Activated CD4-positive, alpha-beta T cell treated with anti-CD3 and anti-CD28 coated beads, Interleukin-10, Interleukin-2, amounts not matched to agents 100 ng/mL and 50 ng/mL, durations not matched to agents 16 hours and 8 hours (primary cell): ENCODE results near the gene MYO1A.
A peak's percentile ranks its signal among the peaks of the same experiment; 100 is the strongest.
"Not testable (repeated sequence)": the region's sequence is repeated elsewhere in the genome, so short reads cannot be mapped to it uniquely, and the experiment has no call there.

ENCODE experiments used
- DNase-seq: peaks from one replicate; pipeline ENCODE4 v3.0.0-alpha.2; 2020

The MYO1A gene

GRCh38 chr12:57046947-57047890 is 2.7 kb downstream of the MYO1A start:
- DNase-seq = peak; percentile 79

GRCh38 chr12:57046086-57046791 is 3.7 kb downstream of the MYO1A start:
- no peak for DNase-seq

- no peak for DNase-seq
These were observed 5.0 kb downstream of the MYO1A start for GRCh38 chr12:57044889-57045288.

GRCh38 chr12:57044468-57044867 is 5.5 kb downstream of the MYO1A start:
- no peak for DNase-seq

GRCh38 chr12:57042695-57043094 is 7.2 kb downstream of the MYO1A start:
- DNase-seq = no peak

GRCh38 chr12:57040750-57041149 is 9.2 kb downstream of the MYO1A start:
- no peak for DNase-seq

GRCh38 chr12:57040211-57040610 is 9.7 kb downstream of the MYO1A start:
- no peak for DNase-seq

GRCh38 chr12:57039016-57039798 is 10.7 kb downstream of the MYO1A start:
- no peak for DNase-seq

- DNase-seq = no peak
These were observed 12.7 kb downstream of the MYO1A start for GRCh38 chr12:57037264-57037663.

GRCh38 chr12:57033431-57033830 is 16.5 kb downstream of the MYO1A start:
- no peak for DNase-seq

GRCh38 chr12:57031789-57032188 is 18.1 kb downstream of the MYO1A start:
- no peak for DNase-seq

GRCh38 chr12:57031138-57031725 is 18.7 kb downstream of the MYO1A start:
- DNase-seq = no peak

GRCh38 chr12:57029457-57029856 is 20.5 kb downstream of the MYO1A start:
- DNase-seq = no peak

GRCh38 chr12:57027805-57028153 is 22.1 kb downstream of the MYO1A start:
- no peak for DNase-seq

- DNase-seq = no peak
These were observed 22.7 kb downstream of the MYO1A start for GRCh38 chr12:57027011-57027804.

- no peak for DNase-seq
These were observed 24.7 kb downstream of the MYO1A start for GRCh38 chr12:57025196-57025595.

GRCh38 chr12:57022324-57022723 is 27.6 kb downstream of the MYO1A start:
- not testable (repeated sequence) for DNase-seq

GRCh38 chr12:57019983-57020719 is 29.8 kb downstream of the MYO1A start:
- no peak for DNase-seq

- no peak for DNase-seq
These were observed 31.0 kb downstream of the MYO1A start for GRCh38 chr12:57018906-57019305.

GRCh38 chr12:57018353-57018752 is 31.6 kb downstream of the MYO1A start:
- not testable (repeated sequence) for DNase-seq

- no peak for DNase-seq
These were observed 33.6 kb downstream of the MYO1A start, which contains the start of gene TAC3 for GRCh38 chr12:57016348-57016747. TSS of gene TAC3 (minus strand) at chr12:57016529. CDS start at chr12:57015797, 732 bp downstream.
